ENCODE measurements around the gene BCL11A.

GRCh38 chr2:60527762-60528161, 25.7 kb downstream of the BCL11A start:
- TF ChIP-seq, protein P1, sequence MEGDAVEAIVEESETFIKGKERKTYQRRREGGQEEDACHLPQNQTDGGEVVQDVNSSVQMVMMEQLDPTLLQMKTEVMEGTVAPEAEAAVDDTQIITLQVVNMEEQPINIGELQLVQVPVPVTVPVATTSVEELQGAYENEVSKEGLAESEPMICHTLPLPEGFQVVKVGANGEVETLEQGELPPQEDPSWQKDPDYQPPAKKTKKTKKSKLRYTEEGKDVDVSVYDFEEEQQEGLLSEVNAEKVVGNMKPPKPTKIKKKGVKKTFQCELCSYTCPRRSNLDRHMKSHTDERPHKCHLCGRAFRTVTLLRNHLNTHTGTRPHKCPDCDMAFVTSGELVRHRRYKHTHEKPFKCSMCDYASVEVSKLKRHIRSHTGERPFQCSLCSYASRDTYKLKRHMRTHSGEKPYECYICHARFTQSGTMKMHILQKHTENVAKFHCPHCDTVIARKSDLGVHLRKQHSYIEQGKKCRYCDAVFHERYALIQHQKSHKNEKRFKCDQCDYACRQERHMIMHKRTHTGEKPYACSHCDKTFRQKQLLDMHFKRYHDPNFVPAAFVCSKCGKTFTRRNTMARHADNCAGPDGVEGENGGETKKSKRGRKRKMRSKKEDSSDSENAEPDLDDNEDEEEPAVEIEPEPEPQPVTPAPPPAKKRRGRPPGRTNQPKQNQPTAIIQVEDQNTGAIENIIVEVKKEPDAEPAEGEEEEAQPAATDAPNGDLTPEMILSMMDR (IDR thresholded peaks at IDR 0.05): no peak
- TF ChIP-seq SIN3A (IDR thresholded peaks at IDR 0.05; ENCODE audit: borderline replicate concordance, insufficient read depth, low read depth, low read length): no peak
